Thymus (tissue), 11 donors: ENCODE measurements around the gene SMARCB1. TPM values are rescaled to one million over a fixed set of nuclear protein-coding genes. Genes with fewer than 3 reads are reported as not detected.

Experiments
- DNase-seq, 9 donors: peaks; one replicate each; pipeline ENCODE4 v3.0.0-alpha.2; 2013; ENCODE audit warnings: low spot score in 9 of 9, low read depth in 6 of 9, missing footprints in 1 of 9
- H3K27ac ChIP-seq, 2 donors: one replicate each; pipeline ENCODE4 v1.5.1; 2013; ENCODE audit warnings: control low read depth in 1 of 2, low read depth in 1 of 2, low read length in 1 of 2, mild to moderate bottlenecking in 1 of 2, moderate library complexity in 1 of 2
- H3K27me3 ChIP-seq, 2 donors: one replicate each; pipeline ENCODE4 v1.5.1; 2013; ENCODE audit warnings: low read length in 1 of 2; ENCODE audit not compliant: control insufficient read depth in 2 of 2, insufficient read depth in 1 of 2
- H3K36me3 ChIP-seq, 2 donors: one replicate each; pipeline ENCODE4 v1.5.1; 2013; ENCODE audit warnings: low read length in 1 of 2, mild to moderate bottlenecking in 1 of 2, moderate library complexity in 1 of 2; ENCODE audit not compliant: control insufficient read depth in 2 of 2, insufficient read depth in 2 of 2
- H3K4me1 ChIP-seq, 2 donors: one replicate each; pipeline ENCODE4 v1.5.1; 2013; ENCODE audit warnings: low read length in 2 of 2; ENCODE audit not compliant: control insufficient read depth in 2 of 2, insufficient read depth in 2 of 2
- H3K4me3 ChIP-seq, 2 donors: one replicate each; pipeline ENCODE4 v1.5.1; 2013; ENCODE audit warnings: low read length in 2 of 2, control low read depth in 1 of 2, mild to moderate bottlenecking in 1 of 2
- H3K9me3 ChIP-seq, 2 donors: one replicate each; pipeline ENCODE4 v1.5.1; 2013; ENCODE audit warnings: low read length in 1 of 2, mild to moderate bottlenecking in 1 of 2; ENCODE audit not compliant: control insufficient read depth in 2 of 2, insufficient read depth in 1 of 2
- WGBS: extraction: QIAGEN DNeasy Blood & Tissue Kit; methylation state at CpG from one replicate; pipeline ENCODE4 v1.1.7; 2013; 5-methylcytosine and 5-hydroxymethylcytosine counted together
- polyA plus RNA-seq: library from polyadenylated mRNA; stranded (reverse); fragments of 200-250 nt; gene quantifications from one replicate; pipeline ENCODE4 v1.2.3, GENCODE V29; 2013
- total RNA-seq: library from RNA; stranded (reverse); fragments of 120-200 nt; gene quantifications from one replicate; pipeline ENCODE4 v1.2.4, GENCODE V29; 2013
- donor health status: healthy.

SMARCB1 gene
- total and polyA plus RNA-seq, 2 donors: 35.3 to 72.0 TPM

DNA sequence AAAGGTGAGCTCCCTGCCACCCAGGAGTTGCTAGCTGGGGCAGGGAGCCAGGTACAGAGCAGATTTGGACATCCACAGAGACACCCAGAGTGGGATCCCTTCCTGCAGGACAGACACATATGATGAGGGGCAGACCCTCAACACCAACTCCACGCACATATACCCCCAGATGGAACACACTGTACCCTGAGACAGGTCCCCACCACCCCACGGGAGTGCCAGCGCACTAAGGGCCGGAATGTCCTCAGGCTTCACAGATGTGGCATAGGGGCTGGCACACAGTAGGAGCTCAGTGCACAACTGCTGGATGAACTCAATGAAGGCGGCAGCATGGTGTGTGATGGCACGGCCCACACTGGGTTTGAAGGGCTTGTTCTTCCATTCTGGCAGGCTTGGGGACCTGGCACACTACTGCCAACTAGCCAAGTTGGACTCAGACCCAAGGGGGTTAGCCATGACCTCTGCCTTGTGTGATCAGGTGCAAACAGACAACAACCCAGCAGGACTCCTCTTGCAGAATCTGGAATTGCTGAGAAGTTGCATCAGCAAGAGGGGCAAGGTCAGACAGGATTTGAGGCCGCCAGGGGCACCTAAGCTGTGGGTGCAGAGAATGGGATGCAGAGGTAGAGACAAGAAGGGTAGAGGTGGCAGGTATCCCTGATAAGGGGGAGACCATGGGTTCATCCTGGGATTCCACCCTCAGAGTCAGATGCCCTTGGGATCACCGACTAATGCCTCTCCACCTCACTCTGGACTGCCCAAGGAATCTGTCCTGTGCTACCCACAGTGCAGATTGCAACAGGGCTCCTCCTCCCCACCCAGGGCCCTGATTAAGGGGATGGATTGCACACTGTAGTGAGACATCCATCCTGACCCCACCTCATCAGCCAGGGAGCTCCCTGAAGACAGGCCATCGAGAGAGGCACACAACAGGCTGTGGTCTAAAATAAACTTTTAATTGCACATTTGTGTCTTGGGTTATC, 21.6 kb upstream of the SMARCB1 start:
- DNase-seq: no peak
- Histone ChIP-seq H3K27me3 (no peaks in the 10 kb centered on the region), H3K9me3 (peaks cover 0 to 9% of the 10 kb centered on the region in 2 donors), H3K4me3 (no peak overlapping the region), H3K27ac (no peak overlapping the region), H3K4me1 (peaks cover 34 to 68% of the 10 kb centered on the region in 2 donors), H3K36me3 (peaks cover 0 to 3% of the 10 kb centered on the region in 2 donors)
- WGBS: 98% methylated on average over 9 of the region's 9 CpGs

GRCh38 chr22:23767303-23767672, 19.5 kb upstream of the SMARCB1 start:
- H3K9me3 ChIP-seq: peaks cover 0 to 9% of the 10 kb centered on the region in 2 donors
- WGBS: 15% methylated on average over 27 of the region's 27 CpGs
- peak overlapping the region; percentile 63 to 72 for H3K4me3 ChIP-seq
- peaks cover 0 to 3% of the 10 kb centered on the region in 2 donors for H3K36me3 ChIP-seq
- H3K27me3 ChIP-seq: peaks cover 0 to under 1% of the 10 kb centered on the region in 2 donors
- H3K27ac ChIP-seq: no peak overlapping the region
- peaks cover 39 to 83% of the 10 kb centered on the region in 2 donors for H3K4me1 ChIP-seq
- DNase-seq: no peak

GRCh38 chr22:23767673-23768548, 18.9 kb upstream of the SMARCB1 start, which contains the start of gene CHCHD10:
TSS of gene CHCHD10 (minus strand) at chr22:23767972. CDS start at chr22:23767874, 98 bp downstream.
- peak in 5 of 9 donors; percentile 68 to 88 (median 79) for DNase-seq
- Histone ChIP-seq H3K4me1 (peaks cover 37 to 80% of the 10 kb centered on the region in 2 donors), H3K9me3 (peaks cover 0 to 8% of the 10 kb centered on the region in 2 donors), H3K27me3 (peaks cover 0 to 3% of the 10 kb centered on the region in 2 donors), H3K36me3 (peaks cover 0 to 3% of the 10 kb centered on the region in 2 donors), H3K4me3 (peak within 1 kb of the TSS; percentile 63 to 72), H3K27ac (peak within 1 kb of the TSS; percentile 69 to 71)
- 1% methylated on average over 63 of the region's 63 CpGs for WGBS

- Histone ChIP-seq H3K36me3 (peaks cover 0 to 3% of the 10 kb centered on the region in 2 donors), H3K4me3 (no peak overlapping the region), H3K27ac (no peak overlapping the region), H3K4me1 (peaks cover 27 to 79% of the 10 kb centered on the region in 2 donors), H3K27me3 (peaks cover 0 to 11% of the 10 kb centered on the region in 2 donors), H3K9me3 (peaks cover 0 to 5% of the 10 kb centered on the region in 2 donors)
- WGBS: 71% methylated on average over 6 of the region's 6 CpGs
- DNase-seq: no peak
These were observed 17.3 kb upstream of the SMARCB1 start for GRCh38 chr22:23769321-23769965.

DNA sequence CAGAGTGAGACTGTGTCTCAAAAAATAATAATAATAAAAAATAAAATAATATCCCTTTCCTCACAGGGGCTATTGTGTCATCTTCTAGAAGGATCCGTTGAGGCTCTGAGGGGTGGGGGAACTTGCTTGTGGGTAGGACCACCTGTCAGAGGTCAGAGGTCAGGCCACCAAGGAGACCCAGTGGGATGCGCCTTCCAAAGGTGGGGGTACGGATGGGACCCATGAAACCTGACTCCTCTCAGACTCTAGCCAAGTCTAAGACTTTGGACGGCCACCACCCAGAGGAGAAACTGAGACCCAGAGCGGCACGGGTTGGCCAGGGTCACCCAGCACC, 14.5 kb upstream of the SMARCB1 start:
- Histone ChIP-seq H3K36me3 (no peaks in the 10 kb centered on the region), H3K4me3 (peak overlapping the region; percentile 40 to 73), H3K27me3 (peaks cover 0 to 11% of the 10 kb centered on the region in 2 donors), H3K9me3 (peaks cover 0 to 5% of the 10 kb centered on the region in 2 donors), H3K27ac (peak overlapping the region in 1 of 2 donors; percentile 22), H3K4me1 (peaks cover 18 to 70% of the 10 kb centered on the region in 2 donors)
- WGBS: 45% methylated on average over 6 of the region's 6 CpGs
- no peak for DNase-seq

DNA sequence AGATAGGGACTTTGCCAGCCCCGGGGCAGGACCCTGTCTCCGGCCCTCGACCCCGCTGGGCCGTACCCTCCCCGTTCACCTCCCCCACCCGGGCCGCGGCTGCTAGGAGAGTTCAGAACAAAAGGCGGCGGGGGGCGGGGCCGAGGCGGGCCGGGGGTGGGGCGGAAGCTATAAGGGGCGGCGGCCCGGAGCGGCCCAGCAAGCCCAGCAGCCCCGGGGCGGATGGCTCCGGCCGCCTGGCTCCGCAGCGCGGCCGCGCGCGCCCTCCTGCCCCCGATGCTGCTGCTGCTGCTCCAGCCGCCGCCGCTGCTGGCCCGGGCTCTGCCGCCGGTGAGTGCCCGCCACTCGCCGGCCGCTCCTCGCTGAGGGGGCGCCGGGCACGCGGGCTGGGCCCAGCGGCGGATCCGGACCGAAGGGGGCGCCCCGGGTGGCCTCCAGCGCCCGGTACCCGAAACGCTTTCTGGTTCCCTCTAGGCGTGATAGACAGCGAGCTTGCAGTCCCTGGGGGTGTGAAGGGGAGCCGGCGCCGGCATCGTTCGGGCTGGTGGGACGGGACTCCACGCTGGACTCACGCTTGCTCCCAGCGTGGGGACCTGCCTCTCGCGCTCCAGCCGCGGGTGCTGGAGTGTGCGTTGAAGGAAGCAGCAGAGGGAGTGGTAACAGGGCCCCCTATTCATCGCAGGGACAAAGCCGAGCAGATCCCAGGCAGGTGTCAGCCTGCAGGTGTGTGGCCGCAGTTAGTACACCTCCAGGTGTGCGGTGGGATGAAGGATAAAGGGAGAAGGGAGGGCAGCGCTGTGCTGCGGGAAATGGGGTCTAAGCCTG, 13.9 kb upstream of the SMARCB1 start, which contains the start of gene MMP11:
MMP11 (plus strand) TSS at position 201 of the 825 bp plus-strand sequence; CDS start at position 223, 22 bp downstream.
- Histone ChIP-seq H3K4me1 (peaks cover 18 to 72% of the 10 kb centered on the region in 2 donors), H3K27ac (peak within 1 kb of the TSS; percentile 18 to 25), H3K9me3 (peaks cover 0 to 5% of the 10 kb centered on the region in 2 donors), H3K27me3 (peaks cover 0 to 11% of the 10 kb centered on the region in 2 donors), H3K36me3 (no peaks in the 10 kb centered on the region), H3K4me3 (peak within 1 kb of the TSS; percentile 44 to 73)
- DNase-seq: peak in 2 of 9 donors; percentile 57 to 73
- 5% methylated on average over 79 of the region's 79 CpGs for WGBS

GRCh38 chr22:23773483-23774113, 13.2 kb upstream of the SMARCB1 start:
- peaks cover 0 to 5% of the 10 kb centered on the region in 2 donors for H3K9me3 ChIP-seq
- H3K4me1 ChIP-seq: peaks cover 13 to 72% of the 10 kb centered on the region in 2 donors
- no peak for DNase-seq
- H3K36me3 ChIP-seq: no peaks in the 10 kb centered on the region
- H3K27ac ChIP-seq: no peak overlapping the region
- 86% methylated on average over 7 of the region's 7 CpGs for WGBS
- H3K4me3 ChIP-seq: peak overlapping the region; percentile 44 to 73
- H3K27me3 ChIP-seq: peaks cover 0 to 11% of the 10 kb centered on the region in 2 donors
